GM12875 (cell line): ENCODE measurements around the gene SLC7A5.

Experiments
- H3K4me3 ChIP-seq: one replicate; pipeline ENCODE4 v1.5.1; 2011; ENCODE audit warnings: low read depth, low read length, control low read depth
- TF ChIP-seq, protein P1 (sequence below): IDR thresholded peaks from 2 replicates; pipeline ENCODE4 v1.5.1; 2011; ENCODE audit warnings: low read depth, mild to moderate bottlenecking, control low read depth, inconsistent platforms, low read length, moderate library complexity, borderline replicate concordance; ENCODE audit not compliant: insufficient read depth

The SLC7A5 gene

GRCh38 chr16:87836844-87837581 lies 32.3 kb downstream of the SLC7A5 start:
- no peak overlapping the region for H3K4me3 ChIP-seq
- TF ChIP-seq, protein P1, sequence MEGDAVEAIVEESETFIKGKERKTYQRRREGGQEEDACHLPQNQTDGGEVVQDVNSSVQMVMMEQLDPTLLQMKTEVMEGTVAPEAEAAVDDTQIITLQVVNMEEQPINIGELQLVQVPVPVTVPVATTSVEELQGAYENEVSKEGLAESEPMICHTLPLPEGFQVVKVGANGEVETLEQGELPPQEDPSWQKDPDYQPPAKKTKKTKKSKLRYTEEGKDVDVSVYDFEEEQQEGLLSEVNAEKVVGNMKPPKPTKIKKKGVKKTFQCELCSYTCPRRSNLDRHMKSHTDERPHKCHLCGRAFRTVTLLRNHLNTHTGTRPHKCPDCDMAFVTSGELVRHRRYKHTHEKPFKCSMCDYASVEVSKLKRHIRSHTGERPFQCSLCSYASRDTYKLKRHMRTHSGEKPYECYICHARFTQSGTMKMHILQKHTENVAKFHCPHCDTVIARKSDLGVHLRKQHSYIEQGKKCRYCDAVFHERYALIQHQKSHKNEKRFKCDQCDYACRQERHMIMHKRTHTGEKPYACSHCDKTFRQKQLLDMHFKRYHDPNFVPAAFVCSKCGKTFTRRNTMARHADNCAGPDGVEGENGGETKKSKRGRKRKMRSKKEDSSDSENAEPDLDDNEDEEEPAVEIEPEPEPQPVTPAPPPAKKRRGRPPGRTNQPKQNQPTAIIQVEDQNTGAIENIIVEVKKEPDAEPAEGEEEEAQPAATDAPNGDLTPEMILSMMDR = no peak

DNA sequence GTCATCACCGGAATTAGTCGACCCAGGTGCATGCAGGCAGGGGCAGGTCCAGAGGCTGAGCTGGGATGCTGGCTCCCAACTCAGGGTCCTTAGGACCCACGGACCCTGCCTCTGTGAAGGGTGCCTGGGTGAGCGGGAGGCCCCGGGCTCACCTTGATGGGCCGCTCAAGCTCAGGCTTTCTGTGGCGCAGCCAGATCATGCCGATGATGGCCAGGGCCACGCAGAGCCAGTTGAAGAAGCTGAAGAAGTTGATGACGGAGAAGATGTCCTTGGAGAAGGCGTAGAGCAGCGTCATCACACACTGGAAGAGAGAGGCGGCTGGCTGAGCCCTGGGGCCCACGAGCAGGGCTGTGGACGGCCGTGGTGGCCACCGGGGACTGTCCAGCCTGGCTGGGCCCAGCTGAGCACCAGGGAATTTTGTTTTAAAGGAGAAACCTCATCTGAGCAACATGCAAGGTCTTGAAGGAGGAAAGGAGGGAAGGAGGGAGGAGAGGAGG lies 32.9 kb downstream of the SLC7A5 start:
- TF ChIP-seq, protein P1 = no peak
- no peak overlapping the region for H3K4me3 ChIP-seq

DNA sequence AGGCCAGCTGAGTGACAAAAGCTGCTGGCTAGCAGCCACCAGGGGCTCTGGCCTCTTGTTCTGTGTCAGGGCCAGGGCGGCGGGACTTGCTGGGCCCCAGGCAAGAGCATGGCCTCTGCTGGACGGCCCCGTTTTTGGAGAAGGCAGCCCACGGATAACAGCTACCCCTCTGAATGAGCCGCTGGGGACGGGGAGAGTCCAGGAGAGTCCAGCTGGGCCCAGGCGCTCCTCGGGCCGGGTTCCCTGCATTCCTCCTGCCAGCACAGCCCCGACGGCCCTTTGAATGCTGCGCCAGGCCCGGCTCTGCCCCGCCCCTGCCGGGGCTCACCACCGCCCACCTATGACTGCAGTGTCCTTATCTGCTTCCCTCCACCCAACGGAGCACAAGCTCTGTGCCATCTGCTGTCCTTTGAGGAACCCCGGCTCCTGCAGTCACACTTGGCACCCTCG lies 33.4 kb downstream of the SLC7A5 start:
- TF ChIP-seq, protein P1 = no peak
- H3K4me3 ChIP-seq = no peak overlapping the region

- TF ChIP-seq, protein P1 = no peak
- H3K4me3 ChIP-seq = no peak overlapping the region
Measured at GRCh38 chr16:87834668-87835473, 34.4 kb downstream of the SLC7A5 start.

GRCh38 chr16:87834005-87834667 lies 35.2 kb downstream of the SLC7A5 start:
- H3K4me3 ChIP-seq = no peak overlapping the region
- TF ChIP-seq, protein P1 = no peak

DNA sequence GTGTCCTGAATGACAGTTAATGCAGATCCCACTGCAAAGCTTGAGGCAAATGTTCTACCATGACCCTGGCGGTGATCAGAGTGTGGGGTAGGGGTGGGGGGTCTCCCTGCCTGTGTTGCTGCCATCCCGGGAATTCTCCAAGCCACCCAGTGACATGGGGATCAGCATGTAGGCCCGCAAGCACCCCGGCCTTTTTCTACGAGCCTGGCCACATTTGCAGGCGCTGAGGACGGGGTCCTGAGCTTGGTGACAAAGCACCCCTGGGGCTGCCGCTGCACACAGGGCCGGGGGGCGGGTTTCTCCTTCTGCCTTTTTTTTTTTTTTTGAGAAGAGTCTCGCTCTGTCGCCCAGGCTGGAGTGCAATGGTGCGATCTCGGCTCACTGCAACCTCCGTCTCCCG lies 35.8 kb downstream of the SLC7A5 start:
- TF ChIP-seq, protein P1 = no peak
- no peak overlapping the region for H3K4me3 ChIP-seq
